ENCODE measurements around the gene SEC23A.
A peak's percentile ranks its signal among the peaks of the same experiment; 100 is the strongest.
"Not testable (repeated sequence)": the region's sequence is repeated elsewhere in the genome, so short reads cannot be mapped to it uniquely, and the experiment has no call there.

Gene SEC23A

DNA sequence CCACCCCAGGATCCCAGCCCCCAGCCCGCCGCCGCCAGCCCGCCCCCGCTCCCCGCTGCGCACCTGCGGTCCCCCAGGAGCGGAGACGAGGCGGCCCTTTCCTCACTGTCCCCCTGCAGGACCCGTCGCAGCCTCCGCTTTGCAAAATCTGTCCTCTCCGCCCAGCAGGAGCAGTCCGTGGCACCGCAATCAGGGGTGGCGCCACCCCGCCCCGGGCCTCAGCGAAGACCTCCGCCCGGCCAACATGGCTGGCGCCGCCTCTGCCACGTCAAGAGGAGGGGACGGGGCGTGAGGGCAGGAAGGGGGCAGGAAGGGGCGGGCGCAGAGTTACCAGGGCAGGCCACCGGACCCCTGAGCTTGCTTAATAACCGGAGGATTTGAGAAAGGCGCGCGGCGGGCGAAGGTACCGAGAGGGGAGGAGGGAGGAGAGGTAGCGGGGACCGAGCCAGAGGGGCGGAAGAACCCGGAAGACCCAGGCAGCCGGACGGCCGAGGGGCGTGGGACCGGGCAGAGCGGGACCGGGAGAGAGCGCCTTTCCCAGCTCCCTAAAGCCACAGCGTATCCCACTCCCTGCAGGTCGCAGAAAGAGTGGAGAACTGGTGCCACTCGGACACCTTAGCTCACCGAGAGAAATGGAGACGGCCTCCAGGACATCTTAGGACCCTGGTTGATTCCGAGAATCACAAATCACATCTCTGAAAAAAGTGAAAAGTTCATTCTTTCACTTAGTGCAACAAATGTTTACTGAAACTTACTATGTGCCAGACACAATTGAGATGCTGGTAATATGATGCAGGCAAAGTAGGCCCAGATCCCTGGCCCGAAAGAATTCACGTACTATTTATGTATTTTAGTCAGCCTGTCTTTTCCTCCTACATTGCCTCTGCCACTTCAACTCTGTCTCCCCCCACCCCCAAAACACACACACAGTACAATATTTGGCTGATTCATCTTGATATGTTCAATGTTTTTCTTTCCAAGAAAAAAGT, at the start of gene SEC23A:
TSS of gene SEC23A (minus strand) at position 267 of the 989 bp plus-strand sequence. CDS start 7,117 bp downstream, outside the sequence.
- DNase-seq: peak in 55 of 56 donors; percentile 28 to 89 (median 76)

DNA sequence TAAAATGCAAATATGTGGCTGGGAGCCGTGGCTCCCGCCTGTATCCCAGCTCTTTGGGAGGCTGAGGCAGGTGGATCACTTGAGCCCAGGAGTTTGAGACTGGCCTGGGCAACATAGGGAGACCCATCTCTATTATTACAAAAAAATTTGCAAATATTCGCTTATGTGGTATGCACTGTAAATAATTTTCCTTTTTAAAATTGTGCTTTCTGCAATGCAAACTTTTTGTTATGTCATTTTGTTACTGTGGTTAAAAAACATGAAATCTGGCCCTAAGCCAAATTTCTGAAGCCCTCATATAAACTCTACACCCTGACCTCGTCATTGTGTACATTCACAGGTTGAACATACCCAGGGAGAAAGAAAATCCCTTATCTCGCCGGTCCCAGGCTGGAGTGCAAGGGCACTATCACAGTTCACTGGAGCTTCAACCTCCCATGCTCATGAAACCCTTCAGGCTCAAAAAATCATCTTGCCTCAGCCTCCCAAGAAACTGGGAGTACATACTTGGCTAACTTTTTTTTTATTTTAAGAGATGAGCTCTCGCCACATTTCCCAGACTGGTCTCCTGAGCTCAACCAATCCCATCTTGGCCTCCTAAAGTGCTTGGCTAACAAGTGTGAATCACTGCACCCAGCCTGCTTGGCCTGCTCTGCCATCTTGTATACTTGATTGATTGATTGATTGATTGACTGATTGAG, 42.4 kb upstream of the SEC23A start:
- no peak for DNase-seq

DNA sequence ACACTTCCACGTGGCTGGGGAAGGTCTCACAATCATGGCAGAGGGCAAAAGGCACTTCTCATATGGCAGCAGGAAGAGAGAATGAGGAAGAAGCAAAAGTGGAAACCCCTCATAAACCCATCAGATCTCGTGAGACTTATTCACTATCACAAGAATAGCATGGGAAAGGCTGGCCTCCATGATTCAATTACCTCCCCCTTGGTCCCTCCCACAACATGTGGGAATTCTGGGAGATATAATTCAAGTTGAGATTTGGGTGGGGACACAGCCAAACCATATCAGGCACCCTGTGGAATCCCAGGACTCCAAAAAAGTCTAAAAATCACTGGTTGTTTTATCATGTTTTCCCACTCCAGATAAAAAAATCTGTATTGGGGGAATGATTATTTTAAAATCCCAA, 40.2 kb upstream of the SEC23A start:
- not testable (repeated sequence) for DNase-seq

DNA sequence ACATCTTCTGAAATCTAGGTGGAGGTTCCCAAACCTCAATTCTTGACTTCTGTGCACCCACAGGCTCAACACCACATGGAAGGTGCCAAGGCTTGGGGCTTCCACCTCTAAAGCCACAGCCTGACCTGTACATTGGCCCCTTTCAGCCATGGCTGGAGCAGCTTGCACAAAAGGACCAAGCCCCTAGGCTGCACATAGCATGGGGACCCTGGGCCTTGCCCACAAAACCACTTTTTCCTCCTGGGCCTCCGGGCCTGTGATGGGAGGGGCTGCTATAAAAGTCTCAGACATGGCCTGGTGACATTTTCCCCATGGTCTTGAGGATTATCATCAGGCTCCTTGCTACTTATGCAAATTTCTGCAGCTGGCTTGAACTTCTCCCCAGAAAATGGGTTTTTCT, 38.6 kb upstream of the SEC23A start:
- DNase-seq: not testable (repeated sequence)

DNA sequence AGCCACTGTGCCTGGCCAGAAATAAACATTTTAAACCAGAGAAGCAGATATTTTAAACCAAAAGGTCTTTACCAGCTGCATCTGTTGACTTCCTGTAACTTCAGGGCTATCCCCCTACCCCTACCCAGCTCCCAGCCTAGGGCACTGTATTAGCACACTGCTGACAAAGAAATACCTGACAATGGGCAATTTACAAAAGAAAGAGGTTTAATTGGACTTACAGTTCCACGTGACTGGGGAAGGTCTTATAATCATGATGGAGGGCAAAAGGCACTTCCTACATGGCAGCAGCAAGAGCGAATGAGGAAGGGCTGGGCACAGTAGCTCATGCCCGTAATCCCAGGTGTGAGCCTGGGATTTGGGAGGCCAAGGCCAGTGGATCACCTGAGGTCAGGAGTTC, 37.1 kb upstream of the SEC23A start:
- no peak for DNase-seq

DNA sequence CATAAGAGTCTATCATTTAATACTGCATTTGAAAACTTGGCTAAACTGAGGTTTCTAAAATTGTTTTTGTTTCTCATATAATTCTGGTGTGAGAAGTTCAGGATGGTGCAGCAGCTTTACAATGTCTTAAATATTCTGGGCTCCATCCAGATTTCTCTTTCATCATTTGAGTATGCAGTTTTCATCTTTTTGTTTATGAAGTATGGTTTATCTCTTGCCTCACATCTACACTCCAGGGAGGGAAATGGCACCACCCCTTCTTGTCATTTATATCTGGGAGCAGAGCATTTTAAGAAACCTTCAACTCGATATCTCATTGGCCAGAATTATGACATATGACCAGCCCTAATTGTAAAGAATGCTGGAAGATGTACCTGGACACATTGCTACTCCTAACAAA, 35.4 kb upstream of the SEC23A start:
- no peak for DNase-seq

DNA sequence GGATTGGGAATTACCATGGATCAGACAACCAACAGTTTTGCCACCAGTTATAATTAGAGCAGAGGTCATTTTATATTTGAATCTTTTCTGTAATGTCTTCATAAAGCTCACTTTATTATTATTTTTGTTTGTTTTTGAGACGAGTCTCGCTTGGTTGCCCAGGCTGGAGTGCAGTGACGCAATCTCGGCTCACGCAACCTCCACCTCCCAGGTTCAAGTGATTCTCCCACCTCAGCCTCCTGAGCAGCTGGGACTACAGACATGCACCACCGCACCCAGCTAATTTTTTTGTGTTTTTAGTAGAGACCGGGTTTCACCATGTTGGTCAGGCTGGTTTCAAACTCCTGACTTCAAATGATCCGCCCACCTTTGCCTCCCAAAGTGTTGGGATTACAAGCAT, 34.8 kb upstream of the SEC23A start:
- not testable (repeated sequence) for DNase-seq

DNA sequence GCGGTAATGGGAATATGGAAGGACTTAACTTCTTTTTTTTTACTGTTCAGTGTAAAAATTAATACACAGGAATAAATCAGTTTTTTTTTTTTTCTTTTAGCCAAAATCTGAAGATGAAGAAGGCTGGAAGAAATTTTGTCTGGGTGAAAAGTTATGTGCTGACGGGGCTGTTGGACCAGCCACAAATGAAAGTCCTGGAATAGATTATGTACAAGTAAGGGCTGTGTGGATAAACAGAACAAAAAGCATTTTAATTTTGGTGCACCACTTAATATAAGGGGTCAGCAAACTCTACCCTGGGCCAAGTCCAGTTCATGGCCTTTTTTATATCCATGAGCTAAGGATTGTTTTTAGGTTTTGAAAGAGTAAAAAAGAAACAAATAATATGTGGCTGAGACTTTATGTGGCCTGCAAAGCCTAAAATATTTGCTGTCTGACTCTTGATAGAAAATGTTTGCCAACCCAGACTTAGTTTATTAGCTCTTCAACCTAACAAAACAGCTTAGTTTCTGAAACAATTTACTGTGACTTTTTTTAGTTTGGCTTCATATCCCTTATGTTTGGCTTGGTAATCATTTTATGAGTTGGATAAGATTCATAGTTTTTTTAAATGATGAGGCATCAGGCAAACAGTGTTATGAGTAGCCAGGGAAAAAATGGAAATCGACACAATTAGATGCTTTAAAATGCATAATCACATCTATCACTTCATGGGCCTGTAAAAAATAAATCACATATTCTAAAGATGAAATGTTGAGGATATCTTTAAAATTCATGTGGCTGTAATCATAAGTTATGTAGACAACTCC, 19.5 kb upstream of the SEC23A start:
- no peak for DNase-seq

DNA sequence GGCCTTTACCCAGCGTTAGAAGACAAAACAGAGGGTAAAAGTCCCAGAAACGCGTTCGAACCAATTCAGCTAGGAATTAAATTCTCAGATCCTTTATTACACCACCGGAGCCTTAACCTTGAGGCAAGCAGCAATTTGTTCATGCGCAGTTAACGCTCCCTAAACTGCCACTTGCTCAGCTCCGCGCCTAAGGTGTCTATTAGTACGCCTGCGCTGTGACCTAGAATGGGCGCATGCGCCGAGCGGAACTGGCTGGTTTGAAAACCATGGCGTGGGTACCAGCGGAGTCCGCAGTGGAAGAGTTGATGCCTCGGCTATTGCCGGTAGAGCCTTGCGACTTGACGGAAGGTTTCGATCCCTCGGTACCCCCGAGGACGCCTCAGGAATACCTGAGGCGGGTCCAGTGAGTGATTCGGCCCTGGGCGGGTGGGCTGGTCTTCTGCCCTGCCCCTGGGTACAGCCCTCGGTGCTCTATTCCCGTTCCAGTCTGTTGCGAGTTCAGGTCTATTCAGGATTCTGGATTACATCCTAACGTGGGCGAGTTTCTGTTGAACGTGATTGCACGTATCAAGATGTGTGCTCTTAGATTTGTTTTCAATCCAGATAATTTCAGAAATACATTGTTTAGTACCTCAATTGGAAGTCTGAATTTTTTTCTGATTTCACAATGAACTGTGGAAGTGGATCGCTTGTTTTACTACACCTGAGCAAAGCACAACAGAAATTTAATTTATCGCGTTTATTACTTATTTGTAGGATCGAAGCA, 11.2 kb upstream of the SEC23A start, which contains the start of gene GEMIN2:
TSS of gene GEMIN2 (plus strand) at position 251 of the 766 bp plus-strand sequence. CDS start at position 267, 16 bp downstream.
- DNase-seq: peak; percentile 41 to 97 (median 88)

DNA sequence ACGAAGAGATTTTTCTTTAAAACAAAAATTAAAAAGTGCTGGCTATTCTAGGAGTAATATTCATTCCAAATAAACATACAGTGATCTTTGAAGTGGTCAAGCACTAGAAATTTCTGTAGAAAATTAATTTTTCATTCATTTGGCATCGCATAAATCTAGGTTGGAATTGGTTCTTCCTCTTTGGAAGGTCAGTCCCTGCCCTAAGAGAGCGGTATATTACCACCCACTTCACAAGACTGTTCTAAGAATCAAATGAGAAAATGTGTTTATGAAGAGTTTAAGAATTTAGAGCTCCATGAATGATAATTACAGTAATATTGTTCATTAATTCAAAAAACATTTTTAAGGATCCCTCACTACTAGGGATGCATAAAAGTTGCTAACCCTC, 10.6 kb upstream of the SEC23A start:
- DNase-seq: no peak

DNA sequence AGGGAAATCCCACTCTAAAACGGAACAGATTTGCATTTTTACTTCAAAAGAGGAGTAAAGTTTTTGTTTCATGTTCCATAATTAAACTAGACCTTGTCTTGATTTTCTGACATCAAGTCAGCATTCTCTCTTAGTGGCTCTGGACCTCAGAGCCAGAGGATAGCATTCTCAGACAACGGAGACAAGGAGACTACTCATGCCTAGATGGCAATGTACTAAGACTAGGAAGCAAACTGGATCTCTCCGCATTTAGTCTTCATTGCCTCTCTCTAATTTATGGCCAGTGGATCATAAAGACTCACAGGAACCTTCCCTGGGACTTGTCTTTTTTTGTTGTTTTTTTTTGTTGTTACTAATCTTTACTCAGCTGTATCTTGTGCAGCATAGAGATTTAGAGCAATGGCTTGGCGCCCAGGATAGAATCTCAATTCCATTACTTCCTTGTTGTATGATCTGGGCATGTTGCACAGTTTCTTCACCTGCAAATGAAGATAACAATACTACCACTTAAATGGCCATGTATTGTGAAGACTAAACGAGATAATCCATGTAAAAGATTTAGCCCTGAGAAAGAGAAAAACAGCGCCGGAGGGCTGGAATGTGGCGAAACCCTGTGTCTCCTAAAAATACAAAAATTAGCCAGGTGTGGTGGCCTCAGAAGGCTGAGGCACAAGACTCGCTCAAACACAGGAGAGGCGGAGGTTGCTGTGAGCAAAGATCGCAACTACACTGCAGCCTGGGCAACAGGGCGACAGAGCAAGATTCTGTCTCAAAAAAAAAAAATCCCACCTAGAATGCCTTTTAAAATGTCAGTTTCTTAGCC, 7.1 kb upstream of the SEC23A start:
- DNase-seq: no peak

DNA sequence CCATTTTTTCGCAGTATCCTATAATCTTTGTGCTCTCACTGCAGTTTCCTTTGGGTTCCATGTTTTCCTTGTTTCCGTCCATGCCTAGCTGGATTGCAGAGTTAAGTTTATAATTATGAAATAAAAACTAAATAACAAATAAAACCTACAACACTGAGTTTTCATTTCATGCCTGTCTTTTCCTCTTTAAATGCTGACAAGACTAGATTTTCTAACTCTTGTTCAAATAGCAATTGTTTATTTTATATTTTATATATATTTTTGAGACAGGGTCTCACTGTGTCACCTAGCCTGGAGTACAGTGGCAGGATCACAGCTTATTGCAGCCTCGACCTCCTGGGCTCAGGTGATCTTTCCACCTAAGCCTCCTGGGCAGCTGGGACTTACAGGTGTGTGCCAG, 5.8 kb upstream of the SEC23A start:
- no peak for DNase-seq

DNA sequence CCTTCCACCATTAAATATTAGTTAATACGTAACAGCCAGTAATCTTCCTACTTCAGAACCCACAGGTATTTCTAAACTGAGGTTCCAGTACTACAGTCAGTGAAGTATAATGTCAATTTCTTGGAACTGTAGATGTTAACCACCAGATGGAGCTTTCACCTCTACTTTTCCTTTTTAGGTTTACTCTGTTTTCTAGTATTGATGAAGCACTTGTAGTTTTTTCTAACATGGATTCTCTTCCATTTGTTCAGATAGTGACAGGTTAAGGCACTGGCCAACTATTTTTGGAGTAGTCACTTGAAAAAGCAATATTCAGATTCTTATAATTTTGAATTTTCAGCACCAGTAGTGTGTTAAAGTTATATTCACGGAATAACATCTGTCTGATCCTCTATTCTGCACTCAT, 4.6 kb upstream of the SEC23A start:
- no peak for DNase-seq

DNA sequence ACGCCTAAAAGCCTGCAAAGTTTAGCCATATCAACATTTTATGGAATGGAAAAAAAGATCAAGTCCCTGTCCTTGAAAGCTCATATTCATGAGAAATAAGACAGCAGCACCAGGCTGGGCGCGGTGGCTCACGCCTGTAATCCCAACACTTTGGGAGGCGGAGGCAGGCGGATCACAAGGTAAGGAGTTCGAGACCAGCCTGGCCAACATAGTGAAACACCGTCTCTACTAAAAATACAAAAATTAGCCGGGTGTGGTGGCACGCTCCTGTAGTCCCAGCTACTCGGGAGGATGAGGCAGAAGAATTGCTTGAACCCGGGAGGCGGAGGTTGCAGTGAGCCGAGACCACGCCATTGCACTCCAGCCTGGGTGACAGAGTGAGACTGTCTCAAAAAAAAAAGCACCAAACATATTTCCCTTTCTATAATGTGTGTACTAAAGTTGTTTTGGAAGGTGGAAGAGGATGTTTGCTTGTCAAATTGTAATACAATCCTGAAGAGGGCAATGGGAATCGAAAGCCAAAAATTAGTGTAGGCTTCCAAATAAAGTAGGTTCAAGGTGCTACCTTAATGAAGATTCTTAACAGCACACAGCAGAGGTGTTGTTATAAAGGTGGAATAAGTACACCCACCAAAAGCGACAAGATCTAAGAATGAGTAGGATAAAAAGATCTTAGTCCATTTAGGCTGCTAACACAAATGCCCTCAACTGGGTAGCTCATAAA, 1.2 kb upstream of the SEC23A start:
- DNase-seq: not testable (repeated sequence)

DNA sequence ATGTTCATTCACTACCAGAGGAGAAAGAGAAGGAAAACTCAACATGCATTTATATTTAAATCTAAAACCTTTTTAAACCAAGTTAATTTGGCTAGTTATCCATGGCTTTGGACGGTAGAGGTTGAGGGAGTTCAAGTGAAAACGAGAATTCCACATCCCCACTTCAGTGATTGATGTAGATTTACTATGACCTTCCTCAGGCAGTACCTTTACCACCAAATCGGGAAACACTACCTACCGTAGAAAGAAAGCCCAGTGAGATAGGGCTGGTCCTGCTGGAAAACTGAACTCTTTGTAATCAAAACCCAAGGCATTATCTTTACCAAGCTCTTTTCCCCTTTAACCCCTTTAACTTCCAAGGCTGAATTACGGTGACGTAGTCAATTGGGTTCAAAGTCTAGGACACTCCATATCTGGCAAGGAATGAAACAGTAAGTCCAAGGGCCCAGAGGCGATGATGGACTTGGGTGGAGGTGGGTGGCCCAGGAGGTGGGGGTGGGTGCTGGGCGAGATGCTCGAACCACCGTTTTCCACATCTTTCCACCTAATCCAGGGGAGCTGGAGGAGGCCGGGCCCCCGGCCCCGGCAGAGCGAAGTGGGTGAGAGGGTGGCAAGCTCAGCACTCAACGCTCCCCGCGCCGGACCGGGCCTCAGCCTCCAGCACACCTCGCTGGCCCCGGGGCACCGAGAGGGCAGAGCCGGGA, 618 bp downstream of the SEC23A start:
- DNase-seq: peak in 24 of 56 donors; percentile 9 to 68 (median 43)

DNA sequence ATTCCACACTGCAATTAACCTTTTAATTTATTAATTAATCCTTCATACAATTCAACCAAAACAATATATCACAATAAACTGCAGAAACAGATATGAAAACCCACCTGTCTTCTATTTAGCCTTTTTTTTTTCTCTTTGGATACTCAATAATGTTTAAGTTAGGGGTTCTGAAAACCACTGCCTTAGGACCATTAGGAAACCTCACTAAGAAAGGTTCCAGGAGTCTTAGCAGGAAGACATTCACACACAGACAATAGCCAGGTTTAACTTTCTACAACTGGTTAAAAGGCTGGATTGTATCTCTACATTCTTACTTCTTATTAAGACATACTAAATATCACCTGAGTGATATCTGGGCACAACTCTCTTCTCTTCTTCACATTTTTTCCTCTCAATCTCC, 3.3 kb downstream of the SEC23A start:
- DNase-seq: no peak

DNA sequence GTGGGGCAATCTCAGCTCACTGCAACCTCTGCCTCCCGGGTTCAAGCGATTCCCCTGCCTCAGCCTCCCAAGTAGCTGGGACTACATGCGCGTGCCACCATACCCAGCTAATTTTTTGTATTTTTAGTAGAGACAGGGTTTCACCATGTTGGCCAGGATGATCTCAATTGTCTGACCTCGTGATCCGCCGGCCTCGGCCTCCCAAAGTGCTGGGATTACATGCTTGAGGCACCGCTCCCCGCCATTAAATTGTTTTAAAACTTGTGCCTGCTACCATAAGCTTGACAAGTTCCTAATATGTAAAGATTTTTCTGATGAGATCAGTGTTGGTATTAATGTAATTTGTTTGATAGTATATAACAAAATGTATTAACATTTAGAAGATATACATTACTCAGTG, 3.8 kb downstream of the SEC23A start:
- not testable (repeated sequence) for DNase-seq

DNA sequence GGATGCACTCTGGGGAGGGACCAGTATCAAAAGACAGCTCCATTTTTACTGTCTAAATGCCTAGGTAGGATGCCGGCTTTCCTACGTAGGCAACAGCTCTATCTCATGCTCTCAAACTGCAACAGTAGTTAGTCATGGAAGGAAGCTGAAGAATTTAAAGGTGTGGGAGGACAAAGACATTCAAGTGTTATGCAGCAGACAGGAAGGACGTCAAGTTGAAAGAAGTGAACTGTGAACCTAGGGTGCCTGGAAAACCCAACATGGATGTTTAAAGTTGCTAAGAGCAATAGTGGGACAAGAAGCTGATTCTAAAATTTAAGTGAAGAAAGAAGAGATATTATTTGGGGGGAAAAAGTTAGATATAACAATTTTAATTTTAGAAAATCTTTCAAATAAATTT, 5.9 kb downstream of the SEC23A start:
- peak in 4 of 56 donors; percentile 25 to 40 (median 26) for DNase-seq
